Measurements from ENCODE around the gene RAB11FIP4. TPM values are rescaled to one million over a fixed set of nuclear protein-coding genes. Genes with fewer than 3 reads are reported as not detected.

The RAB11FIP4 gene
- total and polyA plus RNA-seq, 2 of the 13 experiments (the other 11 are each of a cell fraction or from before 2014, with no cell fraction given), result 28.0 to 89.3 TPM

- TF ChIP-seq ZFP91 (CRISPR knock-in tag; IDR thresholded peaks at IDR 0.05; ENCODE audit: borderline replicate concordance) (peak; percentile 18; the same call in 1 of the 2 replicates), RAD51 (IDR thresholded peaks at IDR 0.05; ENCODE audit: borderline replicate concordance) (no peak), PCBP1 (IDR thresholded peaks at IDR 0.05; ENCODE audit: borderline replicate concordance, low read depth, low read length) (no peak), ZFP90 (CRISPR knock-in tag; IDR thresholded peaks at IDR 0.05; ENCODE audit: borderline replicate concordance) (no peak), ZNF12 (CRISPR knock-in tag; IDR thresholded peaks at IDR 0.05) (no peak), RXRA (CRISPR knock-in tag; IDR thresholded peaks at IDR 0.05) (peak; percentile 64; the same call in 1 of the 2 replicates), RARA (CRISPR knock-in tag; IDR thresholded peaks at IDR 0.05) (no peak), HOXA3 (CRISPR knock-in tag; IDR thresholded peaks at IDR 0.05) (peak; percentile 38; the same call in 1 of the 2 replicates), ZFX (CRISPR knock-in tag; IDR thresholded peaks at IDR 0.05; ENCODE audit: low read depth) (peak; percentile 51), TEAD3 (CRISPR knock-in tag; optimal IDR thresholded peaks at IDR 0.05; ENCODE audit: borderline replicate concordance) (peak; percentile 10), FOSL2 (CRISPR knock-in tag; IDR thresholded peaks at IDR 0.05) (peak; percentile 80), ZNF329 (CRISPR knock-in tag; IDR thresholded peaks at IDR 0.05; ENCODE audit: low read depth) (no peak), DPF2 (CRISPR knock-in tag; IDR thresholded peaks at IDR 0.05; ENCODE audit: borderline replicate concordance, low read depth) (no peak), ZNF879 (CRISPR knock-in tag; IDR thresholded peaks at IDR 0.05) (no peak), CREBL2 (CRISPR knock-in tag; IDR thresholded peaks at IDR 0.05; ENCODE audit: borderline replicate concordance) (no peak), ZNF354B (CRISPR knock-in tag; IDR thresholded peaks at IDR 0.05) (no peak), NAIF1 (CRISPR knock-in tag; IDR thresholded peaks at IDR 0.05; ENCODE audit: borderline replicate concordance) (no peak), MTA1 (CRISPR knock-in tag; IDR thresholded peaks at IDR 0.05; ENCODE audit: borderline replicate concordance) (peak; percentile 55; the same call in 1 of the 2 replicates), CENPT (CRISPR knock-in tag; IDR thresholded peaks at IDR 0.05; ENCODE audit: low read depth) (no peak), TFAP4 (IDR thresholded peaks at IDR 0.05; ENCODE audit: borderline replicate concordance, low read depth) (no peak)
- TF ChIP-seq, protein P1, sequence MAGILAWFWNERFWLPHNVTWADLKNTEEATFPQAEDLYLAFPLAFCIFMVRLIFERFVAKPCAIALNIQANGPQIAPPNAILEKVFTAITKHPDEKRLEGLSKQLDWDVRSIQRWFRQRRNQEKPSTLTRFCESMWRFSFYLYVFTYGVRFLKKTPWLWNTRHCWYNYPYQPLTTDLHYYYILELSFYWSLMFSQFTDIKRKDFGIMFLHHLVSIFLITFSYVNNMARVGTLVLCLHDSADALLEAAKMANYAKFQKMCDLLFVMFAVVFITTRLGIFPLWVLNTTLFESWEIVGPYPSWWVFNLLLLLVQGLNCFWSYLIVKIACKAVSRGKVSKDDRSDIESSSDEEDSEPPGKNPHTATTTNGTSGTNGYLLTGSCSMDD (CRISPR knock-in tag; IDR thresholded peaks at IDR 0.05), result no peak
- TF ChIP-seq, protein P2, sequence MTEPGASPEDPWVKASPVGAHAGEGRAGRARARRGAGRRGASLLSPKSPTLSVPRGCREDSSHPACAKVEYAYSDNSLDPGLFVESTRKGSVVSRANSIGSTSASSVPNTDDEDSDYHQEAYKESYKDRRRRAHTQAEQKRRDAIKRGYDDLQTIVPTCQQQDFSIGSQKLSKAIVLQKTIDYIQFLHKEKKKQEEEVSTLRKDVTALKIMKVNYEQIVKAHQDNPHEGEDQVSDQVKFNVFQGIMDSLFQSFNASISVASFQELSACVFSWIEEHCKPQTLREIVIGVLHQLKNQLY (CRISPR knock-in tag; IDR thresholded peaks at IDR 0.05), result no peak
- TF ChIP-seq, protein P3, sequence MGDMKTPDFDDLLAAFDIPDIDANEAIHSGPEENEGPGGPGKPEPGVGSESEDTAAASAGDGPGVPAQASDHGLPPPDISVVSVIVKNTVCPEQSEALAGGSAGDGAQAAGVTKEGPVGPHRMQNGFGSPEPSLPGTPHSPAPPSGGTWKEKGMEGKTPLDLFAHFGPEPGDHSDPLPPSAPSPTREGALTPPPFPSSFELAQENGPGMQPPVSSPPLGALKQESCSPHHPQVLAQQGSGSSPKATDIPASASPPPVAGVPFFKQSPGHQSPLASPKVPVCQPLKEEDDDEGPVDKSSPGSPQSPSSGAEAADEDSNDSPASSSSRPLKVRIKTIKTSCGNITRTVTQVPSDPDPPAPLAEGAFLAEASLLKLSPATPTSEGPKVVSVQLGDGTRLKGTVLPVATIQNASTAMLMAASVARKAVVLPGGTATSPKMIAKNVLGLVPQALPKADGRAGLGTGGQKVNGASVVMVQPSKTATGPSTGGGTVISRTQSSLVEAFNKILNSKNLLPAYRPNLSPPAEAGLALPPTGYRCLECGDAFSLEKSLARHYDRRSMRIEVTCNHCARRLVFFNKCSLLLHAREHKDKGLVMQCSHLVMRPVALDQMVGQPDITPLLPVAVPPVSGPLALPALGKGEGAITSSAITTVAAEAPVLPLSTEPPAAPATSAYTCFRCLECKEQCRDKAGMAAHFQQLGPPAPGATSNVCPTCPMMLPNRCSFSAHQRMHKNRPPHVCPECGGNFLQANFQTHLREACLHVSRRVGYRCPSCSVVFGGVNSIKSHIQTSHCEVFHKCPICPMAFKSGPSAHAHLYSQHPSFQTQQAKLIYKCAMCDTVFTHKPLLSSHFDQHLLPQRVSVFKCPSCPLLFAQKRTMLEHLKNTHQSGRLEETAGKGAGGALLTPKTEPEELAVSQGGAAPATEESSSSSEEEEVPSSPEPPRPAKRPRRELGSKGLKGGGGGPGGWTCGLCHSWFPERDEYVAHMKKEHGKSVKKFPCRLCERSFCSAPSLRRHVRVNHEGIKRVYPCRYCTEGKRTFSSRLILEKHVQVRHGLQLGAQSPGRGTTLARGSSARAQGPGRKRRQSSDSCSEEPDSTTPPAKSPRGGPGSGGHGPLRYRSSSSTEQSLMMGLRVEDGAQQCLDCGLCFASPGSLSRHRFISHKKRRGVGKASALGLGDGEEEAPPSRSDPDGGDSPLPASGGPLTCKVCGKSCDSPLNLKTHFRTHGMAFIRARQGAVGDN (CRISPR knock-in tag; IDR thresholded peaks at IDR 0.05), result peak; percentile 84
Measured at GRCh38 chr17:31472137-31472536, 80.7 kb downstream of the RAB11FIP4 start (continued).

All from HepG2 (cell line).